Urothelium cell line (cell line): Measurements from ENCODE around the gene ARID1B.

Experiments
- DNase-seq: peaks from one replicate; pipeline ENCODE4 v3.0.0; 2011; ENCODE audit warnings: low spot score, mixed read lengths
- FAIRE-seq: peaks from 2 replicates; lab custom pipeline; 2011; peaks lifted over from hg19 to GRCh38; lab: Jason Lieb, UNC

ARID1B gene

GRCh38 chr6:156875062-156875461, 97.9 kb downstream of the ARID1B start:
- FAIRE-seq (no peak), DNase-seq (no peak)

DNA sequence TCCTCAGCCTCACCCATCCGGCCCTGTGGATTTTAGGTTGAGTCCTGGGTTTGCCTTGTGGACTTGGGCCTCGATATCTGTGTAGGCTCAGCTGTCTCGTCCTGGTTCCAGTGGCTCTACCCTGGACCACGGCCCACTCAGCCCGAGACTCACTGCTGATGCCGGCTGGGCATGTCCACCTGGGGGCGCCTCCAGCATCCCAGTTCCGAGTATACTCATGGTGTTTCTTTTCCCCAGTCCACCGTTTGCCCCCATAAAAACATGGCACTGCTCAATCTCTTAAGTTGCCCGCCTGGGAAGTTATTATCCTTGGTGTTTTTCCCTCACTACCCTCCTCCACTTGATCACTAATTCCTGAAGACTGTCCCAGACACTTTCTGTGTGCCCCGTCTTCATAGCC, 99.1 kb downstream of the ARID1B start:
- DNase-seq = no peak
- no peak for FAIRE-seq

GRCh38 chr6:156877126-156877863, 100.1 kb downstream of the ARID1B start:
- FAIRE-seq = no peak

DNA sequence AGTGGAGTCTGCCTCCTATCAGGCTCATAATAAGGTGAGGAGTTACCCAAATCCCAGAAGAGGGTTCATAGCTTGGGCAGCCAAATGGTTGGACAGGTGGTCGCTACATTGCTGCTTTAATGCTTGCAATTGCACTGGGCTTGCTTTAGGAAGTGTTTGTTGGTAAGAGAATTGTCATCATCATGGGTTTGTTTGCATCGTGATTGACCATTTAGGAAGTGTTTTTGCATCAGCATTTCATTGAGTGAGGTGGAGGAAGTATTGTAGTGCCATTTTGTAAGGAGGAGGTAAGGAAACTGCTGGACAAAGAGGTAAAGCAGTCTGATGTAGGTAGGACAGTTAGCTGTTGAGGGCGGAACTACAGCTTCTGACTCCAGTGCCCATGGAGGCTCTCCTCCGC, 101.5 kb downstream of the ARID1B start:
- DNase-seq = no peak
- FAIRE-seq = no peak

More at GRCh38 chr6:156877126-156877863, 100.1 kb downstream of the ARID1B start:
- DNase-seq = no peak

GRCh38 chr6:156879186-156879585, 102.0 kb downstream of the ARID1B start:
- FAIRE-seq = no peak
- DNase-seq = no peak

GRCh38 chr6:156879591-156879990, 102.4 kb downstream of the ARID1B start:
- FAIRE-seq (no peak), DNase-seq (no peak)

GRCh38 chr6:156880913-156881312, 103.7 kb downstream of the ARID1B start:
- FAIRE-seq (no peak), DNase-seq (no peak)

DNA sequence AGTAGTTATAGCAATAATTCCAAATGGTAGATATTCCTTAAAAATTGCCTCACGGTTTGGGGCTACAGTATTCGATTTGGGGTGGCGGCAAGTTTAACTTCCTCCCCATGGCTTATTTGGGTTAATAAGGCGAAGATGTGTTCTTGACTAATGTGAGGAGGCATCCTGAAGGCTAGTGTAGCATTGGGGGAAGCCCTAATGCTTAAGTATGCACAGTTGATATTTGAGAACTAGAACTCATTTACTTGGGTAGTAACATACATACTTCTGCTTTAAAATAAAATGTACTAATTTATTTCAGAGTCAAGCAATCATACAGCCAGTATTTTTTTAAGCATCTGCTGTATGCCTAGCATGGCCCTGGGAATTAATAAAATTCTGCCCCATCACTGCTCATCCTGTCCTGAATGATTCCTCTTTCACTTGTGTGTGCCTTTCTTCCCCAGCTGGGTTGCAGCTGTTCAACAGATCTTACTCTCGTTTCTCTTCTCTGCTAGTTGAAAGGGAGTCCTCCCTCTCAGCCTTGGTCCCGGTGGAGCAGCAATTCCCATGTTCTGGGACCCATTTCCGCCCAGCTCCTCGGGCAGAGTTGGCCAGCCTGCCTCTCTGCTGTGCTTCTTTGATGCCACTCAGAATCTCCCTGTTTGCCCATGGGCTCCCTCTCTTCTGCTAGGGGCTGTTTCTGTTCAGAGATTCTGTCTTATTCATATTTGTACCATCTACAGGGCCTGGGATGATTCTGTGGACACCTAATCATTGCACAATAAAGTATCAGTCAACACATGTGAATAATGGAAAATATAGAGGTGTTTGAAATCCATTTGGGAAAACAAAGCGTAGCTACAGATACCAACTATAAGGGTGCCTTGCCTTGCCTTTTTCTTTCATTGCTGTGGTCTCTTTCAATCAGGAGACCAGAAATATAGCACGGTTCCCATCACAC, 104.8 kb downstream of the ARID1B start:
- FAIRE-seq (no peak), DNase-seq (no peak)

- DNase-seq = no peak
- FAIRE-seq = no peak
These were observed 106.5 kb downstream of the ARID1B start for GRCh38 chr6:156883497-156884252.

GRCh38 chr6:156884306-156884705, 107.1 kb downstream of the ARID1B start:
- no peak for FAIRE-seq

DNA sequence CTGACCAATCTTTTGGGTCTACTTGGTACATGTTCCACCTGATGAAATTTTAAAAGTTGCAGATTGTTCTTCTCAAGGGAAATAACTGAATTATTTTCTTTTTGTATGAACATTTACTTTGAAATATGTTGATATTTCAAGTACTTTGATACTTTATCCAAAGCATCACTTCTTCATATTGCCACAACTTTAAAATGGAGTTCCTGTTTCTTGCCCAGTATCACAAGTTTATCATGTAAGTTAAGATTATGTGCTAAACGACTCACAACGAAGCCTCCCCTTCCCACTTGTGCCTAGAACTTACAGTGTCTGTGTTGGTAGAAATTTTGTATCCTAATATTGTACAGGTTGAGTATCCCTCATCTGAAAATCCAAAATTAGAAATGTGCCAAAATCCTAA, 108.4 kb downstream of the ARID1B start:
- FAIRE-seq (no peak), DNase-seq (no peak)

More at GRCh38 chr6:156884306-156884705, 107.1 kb downstream of the ARID1B start:
- DNase-seq = no peak

DNA sequence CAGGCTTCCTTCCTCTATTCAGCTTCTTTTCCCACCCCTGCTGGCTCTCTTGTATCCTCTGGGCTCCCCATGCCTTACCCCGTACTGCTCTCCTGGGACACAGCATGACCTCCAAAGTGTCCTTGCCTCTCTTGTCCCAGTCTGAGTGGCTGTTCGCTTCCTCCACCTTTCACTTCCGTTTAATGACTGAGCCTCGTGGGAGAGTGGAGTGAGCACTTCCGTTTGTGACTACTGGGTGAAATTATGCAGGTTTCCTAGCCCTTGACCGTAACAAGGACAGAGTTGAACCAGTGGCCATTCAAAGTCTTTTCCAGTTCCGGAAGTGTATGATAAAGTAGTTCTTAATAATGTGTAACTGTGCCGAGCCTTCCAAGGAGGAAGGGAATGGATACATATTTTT, 109.2 kb downstream of the ARID1B start:
- DNase-seq (peak; percentile 10), FAIRE-seq (no peak)

GRCh38 chr6:156887623-156888269, 110.6 kb downstream of the ARID1B start:
- DNase-seq (no peak), FAIRE-seq (no peak)

GRCh38 chr6:156889469-156889868, 112.3 kb downstream of the ARID1B start:
- FAIRE-seq (no peak), DNase-seq (no peak)

DNA sequence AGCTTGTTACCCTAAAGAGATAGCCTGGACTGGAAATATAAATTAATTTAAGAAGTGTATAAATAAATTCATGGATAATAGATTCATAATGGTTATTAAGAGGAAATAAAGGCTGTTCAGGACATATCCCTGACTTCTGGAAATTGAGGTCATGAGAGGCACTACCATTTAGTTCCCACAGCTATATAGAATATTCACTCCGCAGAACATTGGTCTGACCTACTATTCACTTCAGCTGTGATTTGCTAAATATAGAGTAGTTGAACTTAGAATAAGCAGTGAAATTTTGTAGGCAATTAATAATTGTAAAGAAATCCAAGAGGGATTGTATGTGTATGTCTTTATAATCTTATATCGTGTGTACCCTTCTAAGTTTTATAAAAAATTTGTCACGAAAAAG, 112.8 kb downstream of the ARID1B start:
- FAIRE-seq = no peak

DNA sequence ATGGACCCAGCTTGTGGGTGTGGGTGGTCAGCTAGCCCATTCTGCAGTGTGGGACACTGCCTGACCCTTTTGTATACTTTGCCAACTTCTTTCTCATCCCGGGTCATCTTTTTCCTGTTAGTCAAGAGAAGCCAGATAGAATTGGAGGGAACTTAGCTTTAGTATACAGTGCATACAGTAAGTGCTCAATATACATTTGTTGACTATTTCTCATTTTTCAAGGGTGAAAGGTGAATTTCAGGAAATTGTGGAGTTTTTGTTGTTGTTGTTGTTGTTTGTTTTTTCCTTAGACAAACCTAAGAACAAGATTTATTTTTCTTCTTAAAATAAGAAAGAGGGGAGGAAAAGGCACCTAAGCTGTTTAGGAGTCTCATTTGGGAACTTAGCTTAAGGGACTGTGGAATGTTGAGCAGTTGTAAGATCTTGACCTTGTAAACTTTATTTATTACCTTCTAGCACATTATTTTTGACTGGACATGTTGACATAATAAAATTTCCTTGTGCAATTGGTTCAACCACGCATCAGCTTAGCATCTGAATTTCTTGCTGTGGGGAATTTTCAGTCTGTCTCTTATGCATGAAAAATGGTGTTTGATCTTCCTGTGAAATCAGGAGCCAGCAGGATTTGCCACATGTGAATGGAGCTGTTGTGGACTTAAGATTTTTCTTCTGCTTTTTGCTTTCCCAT, 113.6 kb downstream of the ARID1B start:
- FAIRE-seq (no peak), DNase-seq (no peak)

More for the DNA sequence above, 112.8 kb downstream of the ARID1B start:
- no peak for DNase-seq

DNA sequence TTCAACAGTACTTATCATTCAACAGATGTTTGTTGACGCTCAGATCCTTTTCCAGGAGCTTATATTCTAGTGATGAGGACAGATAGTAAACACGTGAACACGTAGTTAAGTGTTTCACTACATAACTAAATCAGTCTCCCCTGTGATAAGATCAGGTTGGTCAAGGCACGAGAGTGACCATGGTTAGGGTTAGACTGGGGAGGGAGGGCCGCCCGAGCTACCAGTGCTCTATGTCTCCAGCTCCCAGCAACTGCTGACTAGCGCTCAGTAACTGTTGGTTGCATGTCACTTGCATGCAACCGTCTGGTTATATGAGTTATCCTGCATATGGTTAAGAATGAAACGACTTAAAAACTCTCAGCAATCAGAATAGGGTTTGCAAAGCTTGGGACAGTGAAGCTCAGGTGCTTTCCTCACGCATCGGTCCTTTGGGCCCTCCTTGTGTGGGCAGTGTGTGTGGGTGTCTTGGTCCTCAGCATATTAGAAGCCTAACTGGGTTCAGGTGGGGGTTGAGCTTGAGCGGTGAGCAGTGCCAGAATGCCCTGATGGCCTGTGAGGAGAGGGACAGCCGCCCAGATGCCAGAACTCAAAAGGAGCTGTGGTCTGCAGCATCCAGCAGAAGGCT, 120.8 kb downstream of the ARID1B start:
- DNase-seq = no peak

DNA sequence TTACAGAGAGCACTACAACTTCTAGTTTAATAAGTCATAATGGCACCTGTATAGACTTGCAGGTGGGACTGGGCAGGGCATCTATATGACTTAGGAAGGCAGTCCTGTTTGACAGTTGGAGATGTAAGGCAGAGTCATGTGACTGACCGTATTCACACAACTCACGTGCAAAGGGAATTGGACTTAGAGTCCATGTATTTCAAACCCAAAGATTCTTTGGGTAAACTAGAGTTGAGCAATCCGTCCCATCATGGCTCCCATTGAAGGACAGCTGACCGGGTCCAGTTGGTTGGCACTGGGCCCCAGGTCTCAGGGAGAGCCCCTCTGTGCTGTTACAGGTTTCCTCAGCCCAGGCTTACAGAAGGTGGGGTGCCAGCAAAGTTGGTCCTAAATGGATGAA, 121.9 kb downstream of the ARID1B start:
- DNase-seq (no peak), FAIRE-seq (no peak)

More for the DNA sequence above, 120.8 kb downstream of the ARID1B start:
- FAIRE-seq = no peak

DNA sequence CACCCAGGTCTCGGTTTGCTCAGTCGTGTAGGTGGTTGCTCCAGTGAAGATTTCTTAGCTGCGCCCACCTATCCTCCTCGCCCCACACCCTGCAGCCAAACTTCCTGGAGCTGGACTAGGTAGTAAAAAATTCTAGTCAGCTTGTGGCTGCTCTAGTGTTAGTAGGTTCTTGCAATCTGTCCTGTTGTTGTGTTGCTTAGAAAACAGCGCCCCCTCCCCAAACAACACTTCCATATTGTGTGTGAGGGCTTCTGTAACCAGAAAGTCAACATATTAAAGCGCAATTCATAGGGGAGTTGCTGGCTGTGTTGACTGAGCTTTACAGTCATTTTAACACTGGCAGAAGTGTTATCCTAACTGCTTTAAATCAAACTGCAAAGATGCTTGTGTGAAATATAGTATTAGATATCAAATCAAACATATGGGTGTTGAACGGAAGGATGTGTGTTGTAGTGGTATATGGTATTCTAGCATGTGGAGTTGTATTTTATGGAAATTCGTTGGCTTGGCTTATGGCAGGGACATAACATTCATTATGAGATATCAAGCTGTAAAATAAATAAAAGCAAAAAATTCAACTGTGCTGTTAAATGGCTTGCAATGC, 122.5 kb downstream of the ARID1B start:
- FAIRE-seq (no peak), DNase-seq (no peak)
